ENCODE results near the gene C13orf46.

C13orf46 gene

DNA sequence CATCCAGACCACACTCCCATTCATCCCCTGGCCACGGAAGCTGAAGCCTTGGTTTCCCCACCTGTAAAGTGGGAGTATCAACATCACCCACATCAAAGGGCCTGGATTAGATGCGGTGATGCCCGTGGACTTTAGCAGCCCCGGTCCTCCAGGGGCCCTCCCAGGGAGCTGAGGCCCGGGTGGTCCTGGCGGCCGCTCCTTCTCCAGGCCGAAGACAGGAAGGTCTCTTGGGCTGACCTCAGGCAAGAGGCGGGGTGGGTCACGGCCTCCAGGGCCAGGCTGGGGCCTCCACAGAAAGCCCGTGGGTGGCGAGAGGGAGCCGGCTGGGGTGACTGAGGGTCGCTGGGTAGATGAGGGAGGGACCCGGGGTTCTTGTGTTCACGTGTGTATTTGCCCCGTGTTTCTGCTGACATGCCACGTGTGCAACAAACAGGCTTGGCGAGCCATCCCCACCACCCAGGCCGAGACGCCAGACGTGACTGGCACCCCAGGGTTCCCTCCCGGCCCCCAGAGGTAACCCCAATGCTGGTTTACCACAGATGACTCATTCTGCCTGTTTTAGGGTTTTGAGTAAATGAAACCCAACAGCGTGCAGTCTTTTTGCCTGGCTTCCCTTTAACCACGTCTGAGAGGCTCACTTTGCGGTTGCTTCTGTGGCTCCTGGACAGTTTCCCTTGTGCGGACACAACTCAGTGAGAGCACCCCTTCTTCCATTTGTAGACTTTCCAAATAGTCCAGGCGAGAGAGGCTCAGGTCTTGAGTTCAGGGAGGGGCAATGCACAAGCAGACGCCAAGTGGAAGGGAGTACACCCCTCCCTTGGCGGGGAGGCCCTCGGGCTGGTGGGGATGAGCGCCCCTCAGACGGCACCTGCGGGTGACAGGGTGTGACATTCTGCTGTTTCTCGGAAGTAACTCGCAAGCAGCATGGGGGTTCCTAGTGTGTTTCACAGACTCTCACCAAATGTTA, 42.9 kb downstream of the C13orf46 start:
- no peak for DNase-seq (ENCODE audit: low read depth, low spot score)
- H3K4me3 ChIP-seq (ENCODE audit: low read length) = no peak overlapping the region

- H3K4me3 ChIP-seq (ENCODE audit: low read length) = no peak overlapping the region
- DNase-seq (ENCODE audit: low read depth, low spot score) = no peak
Measured at GRCh38 chr13:113929628-113930615, 44.0 kb downstream of the C13orf46 start.

DNA sequence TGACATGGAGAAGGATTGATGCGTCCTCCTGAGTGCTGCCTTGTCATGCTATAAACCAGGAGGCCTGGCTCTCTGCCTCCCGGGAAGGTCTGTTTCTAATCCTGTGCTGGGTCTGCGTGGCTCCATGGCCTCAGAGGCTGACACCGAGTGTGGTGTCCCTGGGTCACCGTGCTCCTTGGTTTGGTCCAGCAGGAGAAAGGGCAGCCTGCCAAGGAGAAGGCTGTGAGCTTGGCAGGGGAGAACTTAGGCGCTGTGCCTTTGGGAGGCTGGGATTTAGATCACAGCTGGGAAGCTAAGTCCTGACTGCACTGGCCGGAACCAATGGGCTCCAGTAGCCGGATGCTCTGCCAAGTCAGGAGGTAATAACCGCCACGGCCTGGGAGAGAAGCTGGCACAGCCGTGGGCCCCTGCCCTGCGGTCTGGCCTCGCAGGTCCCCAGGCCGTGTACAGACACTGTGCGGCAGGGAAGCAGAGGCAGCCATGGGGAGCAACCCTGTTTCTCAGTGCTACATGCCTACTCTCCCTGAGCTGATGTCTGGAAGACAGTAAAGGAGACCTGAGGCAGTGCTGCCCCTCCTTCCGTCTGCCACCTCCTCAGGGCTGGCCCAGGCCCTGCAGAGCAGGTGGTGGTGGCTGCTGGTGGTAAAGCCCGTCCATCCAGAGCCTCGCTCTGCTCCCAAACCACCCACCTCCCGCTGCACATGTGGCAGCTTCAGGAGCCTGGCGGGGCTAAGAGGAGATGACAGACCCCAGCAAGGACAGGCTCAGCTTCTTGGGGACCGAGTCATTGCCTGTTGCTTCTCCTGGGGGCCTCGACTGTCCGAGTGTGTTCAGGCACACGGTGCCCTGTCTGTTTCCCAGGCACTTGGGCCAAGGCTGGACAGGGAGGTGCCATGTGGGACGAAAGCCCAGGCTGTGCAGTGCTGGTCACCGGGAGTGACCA, 44.9 kb downstream of the C13orf46 start:
- no peak overlapping the region for H3K4me3 ChIP-seq (ENCODE audit: low read length)
- DNase-seq (ENCODE audit: low read depth, low spot score) = no peak

- no peak overlapping the region for H3K4me3 ChIP-seq (ENCODE audit: low read length)
- DNase-seq (ENCODE audit: low read depth, low spot score) = no peak
Measured at GRCh38 chr13:113927661-113928581, 46.0 kb downstream of the C13orf46 start.

- no peak for DNase-seq (ENCODE audit: low read depth, low spot score)
- no peak overlapping the region for H3K4me3 ChIP-seq (ENCODE audit: low read length)
Measured at GRCh38 chr13:113926951-113927660, 46.8 kb downstream of the C13orf46 start.

DNA sequence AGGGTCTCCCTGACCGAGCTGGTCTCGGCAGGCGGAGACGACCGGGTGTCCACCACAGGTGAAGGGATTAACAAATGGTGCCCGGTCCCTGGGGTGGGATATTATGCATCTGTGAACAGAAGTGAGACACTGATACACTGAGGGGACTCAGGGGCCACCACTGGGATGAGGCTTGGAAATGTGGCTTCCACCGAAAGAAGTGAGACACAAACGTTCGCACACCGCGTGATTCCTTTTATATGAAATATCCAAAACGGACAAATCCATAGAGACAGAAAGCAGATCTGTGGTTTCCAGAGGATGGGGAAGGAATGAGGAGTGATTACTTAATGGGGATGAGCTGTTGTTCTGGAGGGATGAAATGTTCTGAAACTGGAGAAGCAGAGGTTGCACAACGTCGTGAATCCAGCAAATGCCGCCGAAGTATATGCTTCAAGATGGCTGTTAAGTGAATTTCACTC, 47.5 kb downstream of the C13orf46 start:
- DNase-seq (ENCODE audit: low read depth, low spot score) = no peak
- no peak overlapping the region for H3K4me3 ChIP-seq (ENCODE audit: low read length)

DNA sequence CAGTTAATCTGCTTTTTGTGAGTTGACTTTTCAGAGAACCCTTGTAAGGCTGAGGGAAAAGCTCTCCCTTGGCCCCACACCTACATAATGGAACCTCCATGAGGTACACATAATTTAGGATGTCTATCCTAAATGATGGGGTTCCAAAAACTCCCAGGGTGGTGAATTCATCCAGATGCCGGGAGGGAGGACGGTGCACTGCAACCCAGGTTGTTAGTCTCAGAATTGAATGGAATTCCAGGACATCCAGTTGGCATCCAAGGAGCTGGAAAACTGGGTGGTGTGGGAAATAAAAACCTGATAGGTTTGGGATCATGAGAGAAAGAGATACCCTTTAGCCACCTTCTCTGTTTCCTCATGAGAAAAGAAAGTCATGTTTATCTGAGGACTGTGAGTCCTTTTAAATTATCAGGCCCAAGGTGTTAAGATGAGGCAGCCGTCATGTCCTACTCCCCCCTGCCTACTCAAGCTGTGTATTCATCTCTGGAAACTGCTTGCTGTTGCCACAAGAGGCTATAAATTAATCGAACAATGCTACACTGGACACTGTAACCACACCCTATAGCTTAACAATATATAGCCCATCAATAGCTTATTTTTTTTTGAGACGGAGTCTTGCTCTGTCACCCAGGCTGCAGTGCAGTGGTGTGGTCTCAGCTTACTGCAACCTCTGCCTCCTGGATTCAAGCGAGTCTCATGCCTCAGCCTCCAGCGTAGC, 49.5 kb downstream of the C13orf46 start:
- DNase-seq (ENCODE audit: low read depth, low spot score) = no peak

DNA sequence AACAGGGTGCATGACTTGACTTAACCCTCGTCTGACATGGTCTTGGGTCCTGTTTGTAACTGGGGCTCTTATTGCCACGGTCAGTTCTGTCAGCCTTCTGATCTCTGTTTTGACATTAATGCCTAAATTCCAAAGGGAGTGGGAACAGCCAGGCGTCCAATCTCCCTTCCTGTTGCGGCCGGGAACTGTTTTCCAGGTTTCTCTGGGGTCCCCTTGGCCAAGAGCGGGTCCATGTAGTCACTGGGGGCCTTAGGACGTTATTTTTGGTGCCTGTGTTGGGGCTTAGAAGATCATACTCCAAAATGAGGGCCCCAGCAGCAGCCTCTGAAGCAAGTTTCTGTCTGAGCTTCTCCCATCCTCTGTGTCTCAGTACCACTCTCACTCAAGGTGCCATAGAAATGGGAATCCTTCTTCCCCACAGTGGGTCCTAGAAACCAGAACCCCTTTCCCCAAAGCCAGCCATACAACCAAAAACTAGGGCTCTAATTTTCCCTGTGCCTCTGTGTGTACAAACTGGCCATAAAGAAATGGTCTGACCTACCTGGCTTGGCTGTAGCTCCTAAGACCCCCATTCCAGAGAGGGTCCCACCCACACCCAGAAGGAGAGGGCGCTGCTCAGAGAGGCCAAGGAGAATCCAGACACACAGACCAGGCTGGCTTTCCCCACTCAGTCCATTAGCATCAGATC, 50.4 kb downstream of the C13orf46 start:
- DNase-seq (ENCODE audit: low read depth, low spot score) = no peak
- H3K4me3 ChIP-seq (ENCODE audit: low read length) = no peak overlapping the region

More for the DNA sequence above, 49.5 kb downstream of the C13orf46 start:
- H3K4me3 ChIP-seq (ENCODE audit: low read length) = no peak overlapping the region

DNA sequence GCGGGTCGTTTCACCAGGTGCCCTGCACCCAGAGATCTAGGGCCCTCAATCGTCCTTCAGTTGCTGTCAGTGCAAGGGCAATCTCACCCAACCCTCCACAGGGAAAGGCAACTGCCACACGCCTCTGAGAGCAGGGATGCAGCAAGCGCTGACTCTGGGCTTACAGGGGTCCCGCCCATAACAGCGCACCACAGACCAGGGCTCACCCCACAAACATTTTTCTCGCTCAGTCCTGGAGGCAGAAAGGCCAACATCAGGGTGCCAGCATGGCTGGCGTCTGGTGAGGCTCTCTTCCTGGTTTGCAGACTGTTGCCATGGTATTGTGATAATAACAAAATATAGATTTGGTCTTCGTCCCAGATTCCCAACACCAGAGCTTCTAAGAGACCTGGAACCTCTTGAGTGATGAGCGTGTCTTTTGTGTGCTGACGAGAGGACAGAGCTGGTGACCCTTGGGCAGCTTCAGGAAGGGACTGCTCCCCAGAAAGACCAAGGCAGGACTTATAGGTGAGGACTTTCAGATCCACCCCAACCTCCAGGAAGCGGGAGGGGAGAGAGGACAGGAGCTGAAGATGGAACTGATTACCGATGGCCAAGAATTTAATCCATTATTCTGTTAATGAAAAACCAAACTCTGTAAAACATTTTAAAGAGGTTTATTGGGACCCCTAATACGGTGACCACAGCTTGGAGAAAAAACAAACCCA, 51.3 kb downstream of the C13orf46 start:
- H3K4me3 ChIP-seq (ENCODE audit: low read length) = no peak overlapping the region
- DNase-seq (ENCODE audit: low read depth, low spot score) = no peak

DNA sequence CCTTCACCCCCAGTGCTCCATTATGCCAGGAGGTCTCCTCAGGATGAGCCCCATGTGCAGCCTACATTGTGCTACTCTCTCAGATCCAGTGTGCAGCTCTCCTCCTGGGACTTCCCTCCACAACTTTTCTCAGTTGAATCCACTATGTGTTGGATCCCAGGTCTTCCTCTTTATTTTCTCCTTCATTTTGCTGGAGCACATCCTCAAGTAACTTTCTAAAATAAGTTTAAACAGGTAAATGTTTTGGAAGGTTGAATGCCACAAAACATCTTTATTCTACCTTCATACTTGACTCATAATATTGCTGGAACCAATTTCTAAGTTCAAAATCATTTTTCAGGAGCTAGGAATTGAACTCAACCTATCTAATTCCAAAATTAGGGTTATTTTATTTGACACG, 52.1 kb downstream of the C13orf46 start:
- DNase-seq (ENCODE audit: low read depth, low spot score) = no peak
- H3K4me3 ChIP-seq (ENCODE audit: low read length) = no peak overlapping the region

- DNase-seq (ENCODE audit: low read depth, low spot score) = no peak
- no peak overlapping the region for H3K4me3 ChIP-seq (ENCODE audit: low read length)
Measured at GRCh38 chr13:113920606-113921286, 53.1 kb downstream of the C13orf46 start.

- H3K4me3 ChIP-seq (ENCODE audit: low read length) = no peak overlapping the region
- no peak for DNase-seq (ENCODE audit: low read depth, low spot score)
Measured at GRCh38 chr13:113919761-113920559, 53.9 kb downstream of the C13orf46 start.

DNA sequence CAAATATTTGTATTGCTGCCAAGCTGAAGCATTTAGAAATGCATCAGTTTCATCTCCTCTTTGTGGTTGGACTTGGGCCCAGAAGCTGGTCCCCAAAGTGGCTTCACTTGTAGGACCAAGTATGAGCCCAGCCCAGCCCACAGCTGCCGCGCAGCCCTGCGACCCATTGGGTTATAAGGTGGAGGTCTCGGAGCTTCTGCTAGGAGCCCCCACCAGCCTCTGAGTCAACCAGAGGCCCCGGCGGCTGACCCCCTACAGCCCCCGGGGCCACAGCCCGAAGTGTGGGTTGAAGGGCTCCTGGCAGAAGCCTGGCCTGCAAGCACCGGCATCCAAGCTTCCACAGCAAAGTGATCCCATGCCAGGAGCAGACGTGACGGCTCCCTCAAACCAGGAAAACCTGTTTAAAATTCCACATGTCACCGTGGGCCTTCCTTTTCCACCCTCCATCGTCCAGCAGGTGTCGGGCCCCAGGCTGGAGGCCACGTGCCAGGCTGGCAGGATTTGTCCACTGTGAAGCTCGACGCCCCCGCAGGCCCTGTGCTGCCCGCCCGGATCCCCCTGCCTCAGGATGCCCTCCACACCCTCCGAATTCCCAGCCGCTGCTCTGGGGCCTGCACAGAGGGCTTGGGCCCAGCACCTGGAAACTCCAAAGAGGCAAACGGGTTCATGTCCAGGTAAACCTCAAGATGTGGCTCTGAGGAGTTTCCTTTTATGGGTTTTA, 54.7 kb downstream of the C13orf46 start:
- no peak overlapping the region for H3K4me3 ChIP-seq (ENCODE audit: low read length)
- no peak for DNase-seq (ENCODE audit: low read depth, low spot score)
